Measurements from ENCODE around the gene EYS. TPM values are rescaled to one million over a fixed set of nuclear protein-coding genes. Genes with fewer than 3 reads are reported as not detected.

EYS gene
- polyA plus RNA-seq, 1 experiment = not detected

- H3K4me3 ChIP-seq (ENCODE audit: low read depth, low read length) = no peak overlapping the region
- no peak for DNase-seq (ENCODE audit: low read depth, low spot score)
- no peaks in the 10 kb centered on the region; the same call in 1 of the 2 replicates for H3K9me3 ChIP-seq (ENCODE audit: control insufficient read depth, insufficient read depth, low read length)
- ChIA-PET POLR2A (no interaction called here), CTCF (interaction anchor here (0.8 to 2.1 kb wide), 3 partner anchors 92 to 338 kb away, joined by 3 to 5 read pairs (median 4); no protein-coding TSS in a partner anchor)
- H3K27me3 ChIP-seq (ENCODE audit: control insufficient read depth, insufficient read depth, low read length) = no peaks in the 10 kb centered on the region
- H3K27ac ChIP-seq (ENCODE audit: low read depth, low read length) = no peak overlapping the region
- TF ChIP-seq, protein P1, sequence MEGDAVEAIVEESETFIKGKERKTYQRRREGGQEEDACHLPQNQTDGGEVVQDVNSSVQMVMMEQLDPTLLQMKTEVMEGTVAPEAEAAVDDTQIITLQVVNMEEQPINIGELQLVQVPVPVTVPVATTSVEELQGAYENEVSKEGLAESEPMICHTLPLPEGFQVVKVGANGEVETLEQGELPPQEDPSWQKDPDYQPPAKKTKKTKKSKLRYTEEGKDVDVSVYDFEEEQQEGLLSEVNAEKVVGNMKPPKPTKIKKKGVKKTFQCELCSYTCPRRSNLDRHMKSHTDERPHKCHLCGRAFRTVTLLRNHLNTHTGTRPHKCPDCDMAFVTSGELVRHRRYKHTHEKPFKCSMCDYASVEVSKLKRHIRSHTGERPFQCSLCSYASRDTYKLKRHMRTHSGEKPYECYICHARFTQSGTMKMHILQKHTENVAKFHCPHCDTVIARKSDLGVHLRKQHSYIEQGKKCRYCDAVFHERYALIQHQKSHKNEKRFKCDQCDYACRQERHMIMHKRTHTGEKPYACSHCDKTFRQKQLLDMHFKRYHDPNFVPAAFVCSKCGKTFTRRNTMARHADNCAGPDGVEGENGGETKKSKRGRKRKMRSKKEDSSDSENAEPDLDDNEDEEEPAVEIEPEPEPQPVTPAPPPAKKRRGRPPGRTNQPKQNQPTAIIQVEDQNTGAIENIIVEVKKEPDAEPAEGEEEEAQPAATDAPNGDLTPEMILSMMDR (IDR thresholded peaks at IDR 0.05; ENCODE audit: low read depth, low read length) = no peak
Measured at GRCh38 chr6:63690221-63690620, 2016.8 kb downstream of the EYS start.

- ChIA-PET POLR2A (no interaction called here), CTCF (interaction anchor here (1.5 to 2.1 kb wide), 2 partner anchors 91 to 337 kb away, joined by 4 to 5 read pairs; no protein-coding TSS in a partner anchor)
- H3K9me3 ChIP-seq (ENCODE audit: control insufficient read depth, insufficient read depth, low read length) = no peaks in the 10 kb centered on the region; the same call in 1 of the 2 replicates
- H3K27ac ChIP-seq (ENCODE audit: low read depth, low read length) = no peak overlapping the region
- DNase-seq (ENCODE audit: low read depth, low spot score) = no peak
- H3K4me3 ChIP-seq (ENCODE audit: low read depth, low read length) = no peak overlapping the region
- TF ChIP-seq, protein P1 (IDR thresholded peaks at IDR 0.05; ENCODE audit: low read depth, low read length) = no peak
- no peaks in the 10 kb centered on the region for H3K27me3 ChIP-seq (ENCODE audit: control insufficient read depth, insufficient read depth, low read length)
Measured at GRCh38 chr6:63689421-63689820, 2017.6 kb downstream of the EYS start.

- H3K27me3 ChIP-seq (ENCODE audit: control insufficient read depth, insufficient read depth, low read length) = no peaks in the 10 kb centered on the region
- CTCF ChIA-PET = interaction anchor here (0.8 kb wide), 1 partner anchor 333 kb away, joined by 3 read pairs; no protein-coding TSS in a partner anchor
- no peak overlapping the region for H3K4me3 ChIP-seq (ENCODE audit: low read depth, low read length)
- no peak overlapping the region for H3K27ac ChIP-seq (ENCODE audit: low read depth, low read length)
- POLR2A ChIA-PET = no interaction called here
- H3K9me3 ChIP-seq (ENCODE audit: control insufficient read depth, insufficient read depth, low read length) = no peaks in the 10 kb centered on the region; the same call in 1 of the 2 replicates
- DNase-seq (ENCODE audit: low read depth, low spot score) = no peak
- TF ChIP-seq, protein P1 (IDR thresholded peaks at IDR 0.05; ENCODE audit: low read depth, low read length) = no peak
Measured at GRCh38 chr6:63685446-63686379, 2021.3 kb downstream of the EYS start.

DNA sequence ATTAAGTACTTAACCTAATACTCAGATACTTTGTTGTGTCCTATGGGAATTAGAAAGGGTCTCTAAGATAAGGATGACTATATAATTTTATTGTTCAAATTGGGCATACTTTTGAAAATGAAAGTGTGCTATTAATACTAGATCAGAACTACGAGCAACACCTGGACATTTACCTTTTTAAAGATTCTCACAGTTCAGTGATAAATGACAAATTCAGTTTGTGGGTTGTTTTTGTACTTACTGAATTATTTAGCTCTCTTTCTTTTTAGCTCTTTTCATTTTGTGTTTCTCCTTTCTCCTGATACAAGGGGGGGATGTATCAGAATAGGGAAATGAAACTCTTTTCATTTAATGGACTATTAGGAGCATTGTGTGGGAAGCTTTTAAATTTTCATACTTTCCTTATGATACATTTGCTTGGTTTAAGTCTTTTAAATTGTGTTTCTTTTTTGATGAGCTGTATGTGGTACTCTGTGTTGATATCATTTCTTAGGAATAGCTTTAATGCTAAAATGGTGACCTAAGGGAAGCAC lies 2023.9 kb downstream of the EYS start:
- H3K4me3 ChIP-seq (ENCODE audit: low read depth, low read length) = no peak overlapping the region
- no peak for DNase-seq (ENCODE audit: low read depth, low spot score)
- POLR2A ChIA-PET = no interaction called here
- no peaks in the 10 kb centered on the region for H3K27me3 ChIP-seq (ENCODE audit: control insufficient read depth, insufficient read depth, low read length)
- CTCF ChIA-PET = interaction anchor here (0.6 to 1.3 kb wide), 2 partner anchors 47 to 85 kb away, joined by 4 read pairs; no protein-coding TSS in a partner anchor
- no peak overlapping the region for H3K27ac ChIP-seq (ENCODE audit: low read depth, low read length)
- no peaks in the 10 kb centered on the region; the same call in 1 of the 2 replicates for H3K9me3 ChIP-seq (ENCODE audit: control insufficient read depth, insufficient read depth, low read length)
- TF ChIP-seq, protein P1 (IDR thresholded peaks at IDR 0.05; ENCODE audit: low read depth, low read length) = no peak

DNA sequence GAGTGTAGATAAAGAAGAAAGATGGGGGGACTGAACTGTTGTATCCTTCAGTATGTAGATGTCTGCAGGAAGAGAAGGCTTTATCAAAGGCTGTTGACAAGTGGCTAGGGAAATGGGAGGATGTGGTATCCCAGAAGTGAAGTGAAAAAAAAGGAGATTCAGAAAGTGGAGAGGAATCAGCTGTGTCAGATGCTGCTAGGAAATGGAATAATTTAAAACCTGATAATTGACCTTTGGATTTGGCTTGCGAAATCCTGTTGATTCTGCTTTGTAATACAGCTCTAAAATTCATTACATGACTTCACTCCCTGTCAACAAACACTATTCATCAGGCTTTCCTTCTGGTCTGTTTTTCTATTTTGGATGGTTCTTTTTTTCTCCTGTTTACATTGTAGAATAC lies 2029.7 kb downstream of the EYS start:
- no peak overlapping the region for H3K4me3 ChIP-seq (ENCODE audit: low read depth, low read length)
- no peak for DNase-seq (ENCODE audit: low read depth, low spot score)
- ChIA-PET CTCF (no interaction called here), POLR2A (no interaction called here)
- TF ChIP-seq, protein P1 (IDR thresholded peaks at IDR 0.05; ENCODE audit: low read depth, low read length) = no peak
- H3K9me3 ChIP-seq (ENCODE audit: control insufficient read depth, insufficient read depth, low read length) = no peaks in the 10 kb centered on the region
- H3K27me3 ChIP-seq (ENCODE audit: control insufficient read depth, insufficient read depth, low read length) = no peaks in the 10 kb centered on the region
- no peak overlapping the region for H3K27ac ChIP-seq (ENCODE audit: low read depth, low read length)

Data from AG04450 (cell line).